IMR-90 (cell line): ENCODE results near the gene CLEC16A.

Experiments used
- BHLHE40 ChIP-seq: fragments of 150-350 bp; IDR thresholded peaks from 2 replicates; pipeline ENCODE4 v1.6.1; 2016; ENCODE audit warnings: mild to moderate bottlenecking, low read depth, low read length
- CTCF ChIP-seq: conservative IDR thresholded peaks from 2 replicates; pipeline ENCODE4 v1.5.1; 2012; ENCODE audit warnings: mild to moderate bottlenecking, low read depth, low read length, improper control_type of control experiment
- MXI1 ChIP-seq: IDR thresholded peaks from 2 replicates; pipeline ENCODE4 v1.6.1; 2012; ENCODE audit warnings: low read depth, mild to moderate bottlenecking, low read length, moderate library complexity, borderline replicate concordance
- POLR2A ChIP-seq: IDR thresholded peaks from 2 replicates; pipeline ENCODE4 v1.6.1; 2012; ENCODE audit warnings: mild to moderate bottlenecking, low read depth, low read length
- RAD21 ChIP-seq: IDR thresholded peaks from 2 replicates; pipeline ENCODE4 v1.6.1; 2012; ENCODE audit warnings: low read length, improper control_type of control experiment
- RCOR1 ChIP-seq: IDR thresholded peaks from 2 replicates; pipeline ENCODE4 v1.6.1; 2012; ENCODE audit warnings: mild to moderate bottlenecking, low read length, improper control_type of control experiment; ENCODE audit not compliant: insufficient replicate concordance
- SMC3 ChIP-seq: fragments of 150-350 bp; IDR thresholded peaks from 2 replicates; pipeline ENCODE4 v1.6.1; 2016; ENCODE audit warnings: low read depth, mild to moderate bottlenecking, antibody characterized with exemption, low read length, moderate library complexity

GRCh38 chr16:10987361-10988163 is 43.2 kb downstream of the CLEC16A start:
- no peak for TF ChIP-seq CTCF
- TF ChIP-seq BHLHE40, result no peak
- no peak for TF ChIP-seq POLR2A
- no peak for TF ChIP-seq SMC3
- no peak for TF ChIP-seq RAD21
- no peak for TF ChIP-seq MXI1
- TF ChIP-seq RCOR1, result no peak
